Effector memory CD8-positive, alpha-beta T cell (primary cell): Measurements from ENCODE around the gene KCND1.
A peak's percentile ranks its signal among the peaks of the same experiment; 100 is the strongest.
"Not testable (repeated sequence)": the region's sequence is repeated elsewhere in the genome, so short reads cannot be mapped to it uniquely, and the experiment has no call there.

Experiments
- ATAC-seq: fragments of 150-1000 bp; cut with Tn5 transposase; replicated peaks from 2 replicates; pipeline ENCODE4 v1.10.0; 2021; ENCODE audit warnings: mild to moderate bottlenecking, moderate library complexity
- DNase-seq, 3 experiments: peaks; one replicate each; pipeline ENCODE4 v3.0.0; 2021
- H3K27ac Mint-ChIP-seq, 2 donors: one replicate each; pipeline ENCODE4 v1.8.0; 2022; ENCODE audit warnings: mild to moderate bottlenecking in 2 of 2, mixed read lengths in 2 of 2, moderate library complexity in 2 of 2
- H3K27me3 Mint-ChIP-seq, 2 donors: one replicate each; pipeline ENCODE4 v1.8.0; 2022; ENCODE audit warnings: mixed read lengths in 2 of 2
- H3K36me3 Mint-ChIP-seq: one replicate; pipeline ENCODE4 v1.8.0; 2022; ENCODE audit warnings: mild to moderate bottlenecking, moderate library complexity, mixed read lengths; ENCODE audit not compliant: insufficient read depth
- H3K4me1 Mint-ChIP-seq, 2 donors: one replicate each; pipeline ENCODE4 v1.8.0; 2022; ENCODE audit warnings: low read depth in 2 of 2, mixed read lengths in 2 of 2
- H3K4me3 Mint-ChIP-seq, 2 donors: one replicate each; pipeline ENCODE4 v1.8.0; 2022; ENCODE audit warnings: mild to moderate bottlenecking in 2 of 2, mixed read lengths in 2 of 2, moderate library complexity in 2 of 2
- H3K9me3 Mint-ChIP-seq, 2 donors: one replicate each; pipeline ENCODE4 v1.8.0; 2022; ENCODE audit warnings: mixed read lengths in 2 of 2

Gene KCND1

GRCh38 chrX:48992341-48992740 lies 20.7 kb upstream of the KCND1 start:
- ATAC-seq (no peak), DNase-seq (no peak)
- Mint-ChIP-seq H3K36me3 (peaks cover 40% of the 10 kb centered on the region), H3K27me3 (no peaks in the 10 kb centered on the region), H3K4me1 (peaks cover 8 to 9% of the 10 kb centered on the region in 2 donors), H3K9me3 (no peaks in the 10 kb centered on the region), H3K4me3 (no peak overlapping the region), H3K27ac (no peak overlapping the region)

- H3K4me1 Mint-ChIP-seq = peaks cover 0 to 4% of the 10 kb centered on the region in 2 donors
- no peak for DNase-seq
- no peaks in the 10 kb centered on the region for H3K9me3 Mint-ChIP-seq
- H3K27ac Mint-ChIP-seq = no peak overlapping the region
- no peaks in the 10 kb centered on the region for H3K27me3 Mint-ChIP-seq
- H3K36me3 Mint-ChIP-seq = peaks cover 33% of the 10 kb centered on the region
- no peak overlapping the region for H3K4me3 Mint-ChIP-seq
- ATAC-seq = no peak
These were observed 17.8 kb upstream of the KCND1 start for GRCh38 chrX:48989483-48989882.

- Mint-ChIP-seq H3K4me1 (peaks cover 4% of the 10 kb centered on the region in 2 donors), H3K27ac (no peak overlapping the region), H3K27me3 (no peaks in the 10 kb centered on the region), H3K4me3 (no peak overlapping the region), H3K36me3 (peaks cover 60% of the 10 kb centered on the region), H3K9me3 (no peaks in the 10 kb centered on the region)
- no peak for DNase-seq
- no peak for ATAC-seq
These were observed 12.3 kb upstream of the KCND1 start for GRCh38 chrX:48983896-48984295.

GRCh38 chrX:48983081-48983480 lies 11.4 kb upstream of the KCND1 start:
- no peak overlapping the region for H3K27ac Mint-ChIP-seq
- ATAC-seq (no peak), DNase-seq (no peak)

GRCh38 chrX:48981178-48981577 lies 9.5 kb upstream of the KCND1 start:
- DNase-seq (no peak), ATAC-seq (no peak)
- Mint-ChIP-seq H3K4me3 (no peak overlapping the region), H3K36me3 (peaks cover 75% of the 10 kb centered on the region), H3K9me3 (no peaks in the 10 kb centered on the region), H3K27ac (peak overlapping the region in 1 of 2 donors; percentile 15), H3K27me3 (no peaks in the 10 kb centered on the region), H3K4me1 (peaks cover 0 to 4% of the 10 kb centered on the region in 2 donors)

More at GRCh38 chrX:48983081-48983480, 11.4 kb upstream of the KCND1 start:
- H3K4me3 Mint-ChIP-seq = no peak overlapping the region
- no peaks in the 10 kb centered on the region for H3K9me3 Mint-ChIP-seq
- H3K36me3 Mint-ChIP-seq = peaks cover 63% of the 10 kb centered on the region
- peaks cover 0 to 4% of the 10 kb centered on the region in 2 donors for H3K4me1 Mint-ChIP-seq
- H3K27me3 Mint-ChIP-seq = no peaks in the 10 kb centered on the region

- H3K4me1 Mint-ChIP-seq, H3K9me3 Mint-ChIP-seq, DNase-seq, ATAC-seq, H3K4me3 Mint-ChIP-seq, H3K27me3 Mint-ChIP-seq: not testable (repeated sequence)
- Mint-ChIP-seq H3K27ac (peak overlapping the region in 1 of 2 donors; percentile 57), H3K36me3 (peaks cover 83% of the 10 kb centered on the region)
These were observed 8.7 kb upstream of the KCND1 start for GRCh38 chrX:48980341-48980740.

- Mint-ChIP-seq H3K4me1 (peaks cover under 1 to 2% of the 10 kb centered on the region in 2 donors), H3K36me3 (peaks cover 74% of the 10 kb centered on the region), H3K9me3 (no peaks in the 10 kb centered on the region), H3K4me3 (no peak overlapping the region), H3K27me3 (no peaks in the 10 kb centered on the region), H3K27ac (no peak overlapping the region)
- ATAC-seq (no peak), DNase-seq (no peak)
These were observed 6.6 kb upstream of the KCND1 start for GRCh38 chrX:48978226-48978625.

GRCh38 chrX:48976086-48976485 lies 4.4 kb upstream of the KCND1 start:
- H3K36me3 Mint-ChIP-seq = peaks cover 63% of the 10 kb centered on the region

GRCh38 chrX:48975541-48975940 lies 3.9 kb upstream of the KCND1 start:
- Mint-ChIP-seq H3K9me3 (no peaks in the 10 kb centered on the region), H3K27ac (peak overlapping the region in 1 of 2 donors; percentile 18), H3K27me3 (no peaks in the 10 kb centered on the region), H3K4me1 (peaks cover 11 to 19% of the 10 kb centered on the region in 2 donors), H3K36me3 (peaks cover 60% of the 10 kb centered on the region), H3K4me3 (no peak overlapping the region)
- DNase-seq (no peak), ATAC-seq (no peak)

More at GRCh38 chrX:48976086-48976485, 4.4 kb upstream of the KCND1 start:
- no peaks in the 10 kb centered on the region for H3K27me3 Mint-ChIP-seq
- peaks cover 7 to 14% of the 10 kb centered on the region in 2 donors for H3K4me1 Mint-ChIP-seq
- H3K9me3 Mint-ChIP-seq = no peaks in the 10 kb centered on the region
- H3K27ac Mint-ChIP-seq = peak overlapping the region in 1 of 2 donors; percentile 18
- ATAC-seq = no peak
- DNase-seq = no peak
- H3K4me3 Mint-ChIP-seq = no peak overlapping the region

- Mint-ChIP-seq H3K27me3 (no peaks in the 10 kb centered on the region), H3K36me3 (peaks cover 57% of the 10 kb centered on the region), H3K9me3 (no peaks in the 10 kb centered on the region), H3K4me3 (no peak overlapping the region), H3K4me1 (peaks cover 11 to 19% of the 10 kb centered on the region in 2 donors), H3K27ac (no peak overlapping the region)
- ATAC-seq = no peak
- no peak for DNase-seq
These were observed 3.4 kb upstream of the KCND1 start for GRCh38 chrX:48975041-48975440.

- peaks cover 52% of the 10 kb centered on the region for H3K36me3 Mint-ChIP-seq
- peaks cover 11 to 19% of the 10 kb centered on the region in 2 donors for H3K4me1 Mint-ChIP-seq
- no peak for DNase-seq
- H3K27me3 Mint-ChIP-seq = no peaks in the 10 kb centered on the region
- H3K4me3 Mint-ChIP-seq = no peak overlapping the region
- no peak overlapping the region for H3K27ac Mint-ChIP-seq
- no peak for ATAC-seq
- H3K9me3 Mint-ChIP-seq = no peaks in the 10 kb centered on the region
These were observed 2.9 kb upstream of the KCND1 start for GRCh38 chrX:48974574-48974973.

GRCh38 chrX:48974033-48974432 lies 2.4 kb upstream of the KCND1 start:
- no peaks in the 10 kb centered on the region for H3K27me3 Mint-ChIP-seq
- no peak overlapping the region for H3K4me3 Mint-ChIP-seq
- ATAC-seq (no peak), DNase-seq (no peak)
- peaks cover 47% of the 10 kb centered on the region for H3K36me3 Mint-ChIP-seq
- no peak overlapping the region for H3K27ac Mint-ChIP-seq
- peaks cover 11 to 19% of the 10 kb centered on the region in 2 donors for H3K4me1 Mint-ChIP-seq
- H3K9me3 Mint-ChIP-seq = no peaks in the 10 kb centered on the region

GRCh38 chrX:48972220-48973164 lies 848 bp upstream of the KCND1 start:
- Mint-ChIP-seq H3K9me3 (no peaks in the 10 kb centered on the region), H3K36me3 (peaks cover 31% of the 10 kb centered on the region)

GRCh38 chrX:48969471-48969870 lies 2.2 kb downstream of the KCND1 start:
- Mint-ChIP-seq H3K4me3 (no peak overlapping the region), H3K9me3 (no peaks in the 10 kb centered on the region), H3K27ac (no peak overlapping the region), H3K4me1 (peaks cover 11 to 19% of the 10 kb centered on the region in 2 donors), H3K36me3 (peaks cover 8% of the 10 kb centered on the region), H3K27me3 (no peaks in the 10 kb centered on the region)
- no peak for DNase-seq
- no peak for ATAC-seq

More at GRCh38 chrX:48972220-48973164, 848 bp upstream of the KCND1 start:
- Mint-ChIP-seq H3K4me1 (peaks cover 11 to 19% of the 10 kb centered on the region in 2 donors), H3K27ac (peak overlapping the region in 1 of 2 donors; percentile 27), H3K4me3 (peak overlapping the region; percentile 53 to 60), H3K27me3 (no peaks in the 10 kb centered on the region)
- DNase-seq (peak in 1 of 3 experiments; percentile 6), ATAC-seq (peak; percentile 55)
